GM20431 (cell line): Measurements from ENCODE around the gene EML4.
"Not testable (repeated sequence)": the region's sequence is repeated elsewhere in the genome, so short reads cannot be mapped to it uniquely, and the experiment has no call there.

ENCODE experiments used
- in situ Hi-C: fragments of 300-500 bp; cut with MseI, MboI; formaldehyde crosslinking; loops from one replicate; pipeline ENCODE4 v1.15.0; 2020; ENCODE audit warnings: low sequenced_read_pairs; ENCODE audit not compliant: unreplicated experiment

Gene EML4

DNA sequence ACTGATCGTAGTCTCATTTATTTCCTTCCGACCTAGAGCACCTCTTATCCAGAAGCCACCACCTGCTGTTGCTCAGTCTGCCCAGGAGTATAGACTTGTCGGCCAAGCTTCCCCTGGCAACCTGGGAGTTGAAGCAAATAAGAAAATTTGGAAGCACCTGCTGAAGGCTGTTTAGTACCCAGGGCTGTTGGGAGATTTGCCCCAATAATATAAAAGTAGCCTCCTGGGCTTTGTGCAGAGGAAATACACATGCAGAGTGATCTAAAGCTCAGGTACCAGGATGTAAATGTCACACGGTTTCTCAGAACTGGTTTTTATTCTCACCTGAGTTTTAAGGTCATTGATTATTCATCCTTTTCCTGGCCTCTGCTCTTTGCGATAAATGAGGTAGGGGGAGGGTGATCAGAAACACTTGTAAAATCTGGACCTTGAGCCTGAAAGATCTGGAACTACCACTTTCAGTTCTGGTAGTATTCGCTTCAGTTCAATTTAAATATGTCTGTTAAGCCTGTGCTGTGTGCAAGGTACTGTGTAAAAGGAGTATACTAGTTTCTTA lies 192.7 kb downstream of the EML4 start:
- in situ Hi-C loops: no loop called here

DNA sequence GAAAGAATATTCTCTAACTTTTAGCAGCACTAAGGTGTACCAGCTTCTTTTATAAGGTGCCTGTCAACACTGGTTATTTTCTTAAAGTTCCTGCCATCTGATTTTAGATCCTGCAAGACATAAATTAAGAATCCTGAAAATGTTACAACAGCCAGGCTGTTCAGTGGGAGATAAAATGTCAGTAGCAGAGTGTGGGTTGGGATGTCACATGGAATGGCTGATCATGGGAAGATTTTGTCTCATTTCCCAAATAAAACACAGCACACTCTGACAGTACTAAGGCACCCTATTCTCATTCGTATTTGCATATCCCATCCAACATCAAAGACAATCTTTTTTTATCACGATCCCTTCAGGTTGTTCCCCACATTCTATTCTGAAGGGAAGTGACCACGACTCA lies 194.3 kb downstream of the EML4 start:
- in situ Hi-C loops: no loop called here

DNA sequence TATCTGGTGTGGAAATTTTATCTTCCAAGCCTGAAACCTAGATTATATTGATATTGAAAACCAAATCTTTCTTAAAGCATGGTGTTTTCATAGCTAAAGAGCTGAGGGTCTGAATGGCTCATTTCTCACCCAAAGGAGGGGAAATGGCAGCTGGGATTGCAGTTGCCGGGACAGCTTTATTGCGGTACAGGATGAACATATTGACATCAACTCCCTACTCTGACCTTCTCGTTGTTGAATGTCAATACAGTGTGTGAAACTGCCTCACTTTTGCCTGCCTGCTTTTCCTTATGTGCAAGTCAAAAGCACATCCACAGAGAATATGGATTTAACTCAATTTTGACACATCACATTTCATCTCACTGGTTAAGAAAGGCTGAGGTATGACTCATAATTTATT lies 195.5 kb downstream of the EML4 start:
- in situ Hi-C loops: no loop called here

GRCh38 chr2:42366411-42366810 lies 197.3 kb downstream of the EML4 start:
- in situ Hi-C loops: no loop called here

GRCh38 chr2:42367835-42368234 lies 198.7 kb downstream of the EML4 start:
- in situ Hi-C loops: no loop called here

GRCh38 chr2:42368817-42369531 lies 199.8 kb downstream of the EML4 start:
- in situ Hi-C loops: no loop called here

DNA sequence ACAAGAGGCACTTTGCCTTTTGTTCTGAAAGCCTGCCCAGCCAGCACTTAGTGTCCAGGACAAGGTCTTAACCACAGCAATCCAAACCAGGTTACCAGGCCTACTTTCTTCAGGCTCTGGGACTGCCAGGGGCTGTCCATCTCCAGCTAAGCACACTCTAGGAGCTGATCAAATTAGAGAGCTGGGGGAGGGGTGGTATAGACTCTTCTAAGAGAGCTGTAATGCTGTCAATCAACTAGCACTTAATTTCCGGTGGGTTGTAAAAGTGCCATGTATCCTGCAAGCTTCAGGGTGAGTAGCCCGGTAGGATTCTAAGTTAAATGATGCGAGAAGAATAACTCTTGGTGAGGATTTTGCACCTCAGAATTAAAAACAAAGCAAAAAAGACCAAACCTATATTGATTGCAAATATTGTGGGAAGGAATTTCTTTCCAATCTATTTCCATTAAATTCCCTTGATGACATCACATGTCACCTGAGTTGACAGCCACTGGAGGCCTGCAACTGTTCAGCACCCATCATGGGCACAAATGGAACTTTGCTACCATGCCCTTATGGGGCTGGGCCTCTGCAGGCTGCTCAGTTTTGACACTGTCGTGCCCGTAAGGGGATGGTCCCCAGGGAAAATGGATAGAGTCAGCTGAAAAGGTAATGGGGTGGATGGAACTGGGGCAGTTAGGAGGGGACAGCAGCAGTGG lies 200.5 kb downstream of the EML4 start:
- in situ Hi-C loops: no loop called here

DNA sequence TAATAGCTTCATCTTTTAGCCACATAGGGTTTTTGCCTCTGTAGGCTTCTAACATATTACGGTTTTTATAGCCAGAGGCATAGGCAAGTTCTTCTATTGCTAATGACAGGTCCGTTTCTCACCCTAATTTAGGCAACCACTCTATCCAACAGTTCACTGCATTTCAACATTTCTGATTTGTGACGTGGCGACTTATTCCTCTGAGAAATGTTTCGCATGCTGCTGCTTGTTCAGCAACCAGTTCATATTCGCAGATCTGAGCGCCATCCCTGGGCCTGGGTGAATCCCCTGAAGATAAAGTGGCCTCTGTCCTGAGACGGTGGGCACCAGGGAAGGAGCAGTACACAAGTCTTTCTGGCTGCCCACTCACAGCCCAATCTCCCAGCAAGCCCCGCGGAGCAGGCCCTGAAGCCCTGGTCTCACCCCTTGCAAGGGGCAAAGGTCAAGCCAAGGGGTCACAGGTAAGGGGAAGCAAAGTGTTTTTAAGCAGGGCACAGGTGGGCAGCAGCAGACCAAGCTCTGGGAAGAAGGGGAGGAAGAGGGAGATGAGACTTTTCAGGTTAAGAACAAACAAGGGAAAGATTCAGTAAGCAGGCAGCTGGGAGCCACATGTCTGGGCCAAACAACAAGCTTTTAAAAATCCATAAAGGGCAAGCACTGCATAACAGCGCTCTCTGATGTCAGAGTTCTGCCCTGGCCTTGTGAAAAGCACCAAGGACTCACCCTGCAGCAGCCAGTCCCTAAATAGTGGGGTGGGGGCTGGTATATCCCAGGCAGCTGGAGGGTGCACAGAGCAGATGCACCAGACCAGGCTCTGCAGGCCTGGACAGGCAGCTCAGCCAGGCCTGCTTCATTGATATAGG lies 202.7 kb downstream of the EML4 start:
- in situ Hi-C loops: no loop called here

- in situ Hi-C loops: no loop called here
Measured at GRCh38 chr2:42372474-42373200, 203.5 kb downstream of the EML4 start.

DNA sequence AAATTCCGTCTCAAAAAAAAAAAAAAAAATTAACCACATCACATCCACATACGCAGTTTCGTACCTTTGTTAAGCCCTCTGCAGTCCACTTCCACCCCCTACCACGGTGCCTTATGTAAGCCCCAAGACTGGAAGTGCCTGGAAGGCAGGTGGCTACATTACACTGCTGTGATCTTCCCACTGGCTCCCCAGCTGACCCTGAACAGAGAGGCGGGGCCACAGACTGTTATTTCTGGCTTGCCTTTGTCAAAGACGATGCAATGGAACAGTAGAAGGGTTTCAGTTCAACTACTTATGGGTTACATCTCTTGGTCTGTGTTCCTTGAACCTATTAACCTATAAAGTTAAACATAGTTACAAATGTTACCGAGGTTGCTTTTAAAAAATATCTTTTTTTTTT lies 207.6 kb downstream of the EML4 start:
- in situ Hi-C loops: no loop called here

DNA sequence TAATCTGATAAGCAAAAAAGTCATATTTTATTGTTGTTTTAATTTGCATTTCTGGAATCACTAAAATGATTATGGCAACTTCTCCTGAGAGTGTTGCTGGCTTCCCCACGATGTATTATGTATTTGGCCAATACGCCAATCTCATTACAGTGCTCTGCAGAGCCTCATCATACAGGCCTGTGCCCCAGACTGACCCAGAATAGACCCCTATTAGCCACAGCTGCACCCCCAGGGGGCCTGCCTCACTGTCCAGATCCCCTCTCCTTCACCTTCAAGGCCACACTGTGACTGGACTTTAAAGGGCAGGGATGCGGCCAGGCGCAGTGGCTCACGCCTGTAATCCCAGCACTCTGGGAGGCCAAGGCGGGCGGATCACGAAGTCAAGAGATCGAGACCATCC lies 209.3 kb downstream of the EML4 start:
- in situ Hi-C loops: no loop called here

DNA sequence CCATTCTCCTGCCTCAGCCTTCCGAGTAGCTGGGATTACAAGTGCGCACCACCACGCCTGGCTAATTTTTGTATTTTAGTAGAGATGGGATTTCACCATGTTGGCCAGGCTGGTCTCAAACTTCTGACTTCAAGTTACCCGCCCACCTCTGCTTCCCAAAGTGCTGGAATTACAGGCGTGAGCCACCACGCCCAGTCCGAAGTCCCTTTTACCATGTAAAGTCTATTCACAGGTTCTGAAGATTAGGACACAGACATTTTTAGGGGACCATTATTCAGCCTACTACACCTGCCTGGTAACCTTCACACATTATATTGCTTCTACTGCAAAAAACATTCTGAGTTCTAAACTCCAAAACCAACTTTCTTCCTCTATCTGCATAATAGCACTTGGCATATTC lies 210.9 kb downstream of the EML4 start:
- in situ Hi-C loops: not testable (repeated sequence)

- in situ Hi-C loops: no loop called here
Measured at GRCh38 chr2:42382144-42382543, 213.0 kb downstream of the EML4 start.
